Measurements from ENCODE around the gene ARMC10.
"Not testable (repeated sequence)": the region's sequence is repeated elsewhere in the genome, so short reads cannot be mapped to it uniquely, and the experiment has no call there.

ARMC10 gene

DNA sequence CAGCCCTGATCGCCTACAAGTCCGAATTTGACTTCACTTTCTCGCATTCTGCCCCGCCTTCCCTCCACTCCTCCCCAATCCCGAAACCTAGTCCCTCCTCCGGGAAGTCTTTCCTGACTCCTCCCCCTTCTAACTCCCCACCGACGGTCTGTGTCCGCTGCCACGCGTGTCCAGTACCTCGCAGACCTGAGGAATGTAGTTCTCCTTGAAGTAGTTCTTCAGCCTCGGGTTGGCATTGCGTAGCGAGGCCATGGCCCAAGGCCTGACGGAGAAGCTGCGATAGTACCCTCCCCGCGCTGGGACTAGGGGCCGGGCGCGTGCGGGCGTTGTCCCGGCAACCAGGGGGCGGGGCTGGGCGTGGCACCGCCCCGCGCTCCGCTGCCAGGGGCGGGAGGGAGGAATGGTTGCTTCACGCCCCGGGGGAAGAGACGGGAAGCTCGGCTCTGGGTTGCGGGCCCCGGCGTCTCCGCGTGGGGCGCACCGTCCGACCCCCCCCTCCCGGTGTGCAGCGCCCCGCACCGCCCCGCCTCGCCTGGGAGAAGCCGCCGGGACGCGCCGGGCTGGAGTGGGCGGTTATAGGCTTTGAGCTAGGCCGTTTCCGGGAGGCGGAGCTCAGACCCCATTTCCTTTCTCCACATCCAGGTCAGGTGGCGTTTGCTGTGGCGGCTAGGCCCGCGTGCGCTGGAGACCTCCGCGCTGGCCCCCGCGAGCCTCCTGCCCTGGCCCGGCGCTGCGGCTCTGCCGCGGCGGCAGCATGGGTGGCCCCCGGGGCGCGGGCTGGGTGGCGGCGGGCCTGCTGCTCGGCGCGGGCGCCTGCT, at the start of gene ARMC10, which contains the start of gene FBXL13:
TSS of gene ARMC10 (plus strand) at position 622 of the 818 bp plus-strand sequence. CDS start at position 755, 133 bp downstream.
TSS of gene FBXL13 (minus strand) at position 278 of the 818 bp plus-strand sequence.
- peak; percentile 90 for DNase-seq

- DNase-seq, result no peak
These were observed 49.6 kb upstream of the ARMC10 start for GRCh38 chr7:103025341-103025740.

DNA sequence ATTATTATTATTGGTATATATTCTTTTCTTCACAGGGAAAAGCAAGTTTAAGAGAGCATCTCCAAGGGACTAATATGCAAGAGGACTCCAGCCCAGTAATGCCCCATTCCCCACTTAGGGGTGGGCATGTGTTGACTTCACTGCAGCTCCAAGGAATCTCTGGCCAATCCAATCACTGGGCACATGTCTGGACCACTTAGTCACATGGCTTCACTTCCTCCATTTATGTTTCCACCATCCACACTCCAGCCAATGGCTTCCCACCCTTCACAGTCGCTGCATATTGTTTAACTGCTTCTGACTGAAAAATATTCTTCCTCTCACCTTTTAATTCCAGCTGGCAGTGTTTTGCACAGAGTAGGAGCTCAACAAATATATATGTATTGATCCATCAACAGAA, 43.9 kb upstream of the ARMC10 start:
- no peak for DNase-seq

GRCh38 chr7:103031781-103032180, 43.2 kb upstream of the ARMC10 start:
- DNase-seq, result no peak

- DNase-seq, result not testable (repeated sequence)
These were observed 40.6 kb upstream of the ARMC10 start for GRCh38 chr7:103034318-103034717.

DNA sequence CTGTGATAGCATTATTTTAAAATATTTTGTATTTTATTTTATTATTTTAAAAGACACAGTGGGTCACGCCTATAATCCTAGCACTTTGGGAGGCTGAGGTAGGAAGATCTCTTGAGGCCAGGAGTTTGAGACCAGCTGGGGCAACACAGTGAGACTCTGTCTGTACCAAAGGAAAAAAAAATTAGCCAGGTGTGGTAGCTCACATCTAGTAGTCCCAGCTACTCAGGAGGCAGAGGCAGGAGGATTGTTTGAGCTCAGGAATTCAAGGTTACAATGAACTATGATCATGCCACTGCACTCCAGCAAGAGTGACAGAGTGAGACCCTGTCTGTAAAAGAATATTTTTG, 37.5 kb upstream of the ARMC10 start:
- DNase-seq, result no peak

GRCh38 chr7:103037823-103038739, 36.9 kb upstream of the ARMC10 start:
- DNase-seq, result not testable (repeated sequence)

DNA sequence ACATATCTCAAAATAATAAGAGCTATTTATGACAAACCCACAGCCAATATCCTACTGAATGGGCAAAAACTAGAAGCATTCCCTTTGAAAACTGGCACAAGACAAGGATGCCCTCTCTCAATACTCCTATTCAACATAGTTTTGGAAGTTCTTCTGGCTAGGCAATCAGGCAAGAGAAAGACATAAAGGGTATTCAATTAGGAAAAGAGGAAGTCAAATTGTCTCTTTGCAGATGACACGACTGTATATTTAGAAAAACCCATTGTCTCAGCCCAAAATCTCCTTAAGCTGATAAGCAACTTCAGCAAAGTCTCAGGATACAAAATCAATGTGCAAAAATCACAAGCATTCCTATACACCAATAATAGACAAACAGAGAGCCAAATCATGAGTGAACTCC, 33.1 kb upstream of the ARMC10 start:
- DNase-seq, result not testable (repeated sequence)

DNA sequence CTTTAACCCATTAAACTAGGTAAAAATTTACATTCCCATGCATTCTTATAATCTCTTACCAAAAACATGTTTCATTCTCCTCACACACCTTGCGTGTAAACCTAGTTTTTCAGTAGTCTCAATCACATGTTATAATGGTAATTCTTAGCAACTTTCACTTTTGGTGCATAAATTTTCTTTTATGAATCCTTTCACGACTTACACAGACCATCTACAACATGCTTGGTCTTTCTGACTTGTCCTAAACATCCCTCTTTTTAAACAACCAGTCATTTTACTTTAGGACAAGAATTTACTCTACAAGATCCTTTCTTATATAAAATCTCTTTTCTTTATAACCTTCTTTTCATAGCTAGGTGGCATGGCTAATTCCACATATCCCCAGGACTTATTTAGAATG, 26.1 kb upstream of the ARMC10 start:
- DNase-seq, result no peak

GRCh38 chr7:103051519-103051918, 23.4 kb upstream of the ARMC10 start:
- no peak for DNase-seq

- DNase-seq, result not testable (repeated sequence)
These were observed 18.9 kb upstream of the ARMC10 start for GRCh38 chr7:103056006-103056405.

DNA sequence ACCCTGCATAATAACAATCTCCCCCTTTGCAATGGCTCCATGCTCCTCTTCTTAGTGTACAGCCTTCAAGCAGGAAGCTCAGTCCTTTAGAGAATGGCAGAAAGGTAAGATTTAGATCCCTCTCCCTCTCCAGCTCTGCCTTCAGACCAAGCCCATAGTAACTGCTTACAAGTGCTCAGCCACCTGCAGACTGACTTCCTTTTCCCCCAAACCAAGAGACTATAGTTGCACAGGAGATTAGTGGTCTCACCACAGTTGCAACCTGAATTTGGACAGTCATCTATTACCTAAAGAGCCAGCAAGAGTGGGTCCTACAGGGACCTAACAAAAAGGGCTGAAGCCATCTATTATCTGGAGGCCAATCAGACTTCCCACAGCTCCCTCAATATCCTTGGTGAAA, 16.8 kb upstream of the ARMC10 start:
- DNase-seq, result no peak

DNA sequence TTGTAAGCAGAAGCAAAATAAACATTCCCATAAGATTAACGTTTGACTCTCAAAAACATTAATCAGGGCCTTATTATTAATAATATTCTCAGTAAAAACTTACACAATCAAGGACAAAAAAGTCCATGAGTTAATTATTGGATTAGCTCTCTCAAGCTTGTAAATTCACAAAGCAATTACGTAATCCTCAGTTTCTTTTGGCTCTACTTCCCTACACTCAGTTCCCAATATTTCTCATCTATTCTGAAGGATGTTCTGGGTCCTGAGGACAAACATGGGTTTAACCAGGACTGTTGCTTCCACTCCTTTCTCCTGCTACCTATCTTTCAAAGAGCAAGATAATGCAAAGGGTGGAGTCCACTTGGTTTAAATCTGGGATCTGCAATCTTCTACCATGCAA, 15.5 kb upstream of the ARMC10 start:
- no peak for DNase-seq

DNA sequence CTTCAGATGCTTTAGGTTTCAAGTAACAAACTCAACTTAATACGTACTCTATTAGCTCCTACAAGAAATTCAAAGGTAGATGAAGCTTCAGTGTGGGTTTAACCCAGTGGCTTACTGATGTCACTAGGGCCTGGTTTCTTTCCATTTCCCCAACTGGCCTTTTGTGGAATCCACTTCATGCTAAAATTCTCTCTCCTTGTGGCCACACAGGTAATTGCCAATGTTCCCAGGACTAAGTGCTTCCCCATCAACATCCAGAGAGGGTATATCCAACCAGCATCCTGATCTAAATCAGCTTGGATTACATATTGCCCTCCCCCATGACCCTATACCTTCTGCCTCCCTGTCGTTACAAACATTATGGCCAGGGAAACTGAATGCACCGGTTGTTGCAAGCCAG, 11.0 kb upstream of the ARMC10 start:
- DNase-seq, result no peak

- DNase-seq, result peak; percentile 41
These were observed 9.3 kb upstream of the ARMC10 start for GRCh38 chr7:103065667-103066066.

DNA sequence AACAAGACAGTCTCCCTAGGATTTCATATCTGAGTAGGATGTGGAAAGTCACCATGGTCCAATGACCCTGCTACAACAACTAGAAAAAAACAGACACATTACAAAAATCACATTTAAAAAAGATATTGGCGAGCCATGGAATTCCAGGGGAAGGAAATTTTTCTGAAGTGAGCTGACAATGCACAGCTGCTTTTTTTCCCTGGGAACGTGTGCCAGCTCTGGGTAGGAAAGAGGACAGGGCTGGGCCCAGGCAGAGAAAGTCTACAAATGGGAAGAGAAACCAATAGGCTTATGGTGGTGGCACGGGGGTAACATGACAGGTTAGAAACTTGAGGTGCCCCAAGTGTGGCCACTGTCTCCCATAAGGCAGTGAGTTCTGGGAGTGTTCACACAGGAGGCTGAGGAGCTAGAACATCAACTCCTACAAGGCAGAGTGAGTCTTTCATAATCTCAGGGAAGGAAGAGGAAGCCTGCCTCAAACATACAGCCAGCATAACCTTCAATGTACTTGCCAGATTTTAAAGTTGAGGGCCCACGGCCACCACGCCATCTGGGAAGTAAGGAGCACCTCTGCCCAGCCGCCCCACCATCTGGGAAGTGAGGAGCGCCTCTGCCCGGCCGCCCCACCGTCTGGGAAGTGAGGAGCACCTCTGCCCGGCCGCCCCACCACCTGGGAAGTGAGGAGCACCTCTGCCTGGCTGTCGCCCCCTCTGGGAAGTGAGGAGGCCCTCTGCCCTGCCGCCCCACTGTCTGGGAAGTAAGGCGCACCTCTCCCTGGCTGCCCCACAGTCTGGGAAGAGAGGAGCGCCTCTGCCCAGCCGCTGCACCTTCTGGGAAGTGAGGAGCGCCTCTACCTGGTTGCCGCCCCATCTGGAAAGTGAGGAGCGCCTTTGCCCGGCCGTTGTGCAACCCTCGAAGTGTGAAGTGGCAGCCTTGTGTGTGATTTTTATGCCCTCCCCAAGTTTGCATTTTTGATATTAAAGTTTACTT, 6.2 kb upstream of the ARMC10 start:
- DNase-seq, result no peak

- no peak for DNase-seq
These were observed 3.9 kb upstream of the ARMC10 start for GRCh38 chr7:103071000-103071399.

- no peak for DNase-seq
These were observed 886 bp upstream of the ARMC10 start for GRCh38 chr7:103073989-103074518.

DNA sequence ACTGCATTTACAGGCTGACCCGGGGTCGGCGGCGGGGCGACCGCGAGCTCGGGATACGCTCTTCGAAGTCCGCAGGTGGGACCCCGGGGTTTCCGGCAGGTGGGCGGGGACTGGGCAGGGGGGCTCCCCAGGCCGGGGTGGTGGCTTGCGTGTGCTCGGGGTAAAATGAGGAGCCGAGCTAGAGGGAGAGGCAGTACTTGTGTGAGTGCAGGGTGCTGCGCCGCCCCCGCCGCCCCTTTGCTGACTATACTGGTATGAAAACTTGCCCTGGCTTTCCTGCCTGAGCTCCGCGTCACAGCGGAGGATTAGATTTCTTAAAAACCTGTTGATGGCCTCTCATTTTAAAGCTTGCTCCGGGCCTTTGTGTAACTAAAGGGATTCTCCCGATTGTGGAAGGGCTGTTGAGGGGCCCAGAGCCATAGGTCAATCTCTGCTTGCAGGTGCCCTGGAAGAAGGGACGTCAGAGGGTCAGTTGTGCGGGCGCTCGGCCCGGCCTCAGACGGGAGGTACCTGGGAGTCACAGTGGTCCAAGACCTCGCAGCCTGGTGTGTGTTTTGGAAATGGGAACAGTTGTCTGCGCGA, 488 bp downstream of the ARMC10 start:
- peak; percentile 73 for DNase-seq

DNA sequence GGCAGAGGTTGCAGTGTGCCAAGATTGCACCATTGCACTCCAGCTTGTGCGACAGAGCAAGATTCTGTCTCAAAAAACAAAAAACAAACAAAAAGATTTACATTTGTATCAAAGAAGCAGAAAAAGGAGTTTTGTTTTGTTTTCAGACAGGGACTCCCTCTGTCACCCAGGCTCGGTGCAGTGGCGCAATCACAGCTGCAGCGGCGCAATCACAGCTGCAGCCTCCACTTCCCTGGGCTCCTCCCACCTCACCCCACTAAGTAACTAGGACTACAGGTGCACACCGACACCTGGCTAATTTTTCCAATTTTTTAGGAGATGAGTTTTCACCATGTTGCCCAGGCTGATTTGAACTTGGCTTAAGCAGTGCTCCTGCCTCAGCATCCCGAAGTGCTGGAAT, 1.8 kb downstream of the ARMC10 start:
- DNase-seq, result peak; percentile 19

DNA sequence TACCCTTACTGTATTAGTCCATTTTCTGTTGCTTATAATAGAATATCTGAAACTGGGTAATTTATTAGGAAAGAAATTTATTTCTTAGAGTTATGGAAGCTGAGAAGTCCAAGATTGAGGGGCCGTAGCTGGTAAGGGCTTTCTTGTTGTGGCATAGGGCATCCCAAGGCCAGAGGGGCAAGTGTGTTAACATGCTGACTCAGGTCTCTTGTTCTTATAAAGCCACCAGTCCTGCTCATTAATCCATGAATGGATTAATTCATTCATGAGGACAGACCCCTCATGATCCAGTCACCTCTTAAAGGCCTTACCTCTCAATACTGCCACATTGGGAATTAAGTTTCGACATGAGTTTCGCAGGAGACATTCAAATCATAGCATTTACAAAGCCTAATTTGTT, 2.4 kb downstream of the ARMC10 start:
- DNase-seq, result no peak

- DNase-seq, result not testable (repeated sequence)
These were observed 3.3 kb downstream of the ARMC10 start for GRCh38 chr7:103078226-103078625.
